GM18861 (cell line): ENCODE measurements around the gene CFHR2.

Experiments
- ATAC-seq: cut with Tn5 transposase; IDR thresholded peaks from one replicate; pipeline ENCODE4 v1.9.1; 2021; ENCODE audit not compliant: unreplicated experiment

CFHR2 gene

DNA sequence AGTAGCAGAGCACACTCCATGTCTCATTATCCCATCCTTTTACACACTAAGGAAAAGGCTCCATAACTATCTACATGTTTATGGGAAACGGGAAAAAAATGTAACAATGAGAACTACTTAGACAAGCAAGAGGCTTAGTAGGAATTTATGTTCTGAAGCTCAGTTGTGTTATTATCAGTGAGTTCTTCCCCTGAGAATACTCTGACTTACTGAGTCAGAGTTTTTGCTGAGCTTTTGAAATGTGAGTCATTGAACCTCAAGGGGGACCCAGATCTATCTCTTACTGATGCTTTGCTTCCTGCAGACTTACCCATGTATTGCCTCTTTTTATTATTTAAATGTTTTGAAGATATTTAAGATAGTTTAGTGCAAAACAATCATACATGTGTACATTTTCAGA lies 53.9 kb downstream of the CFHR2 start:
- ATAC-seq: no peak

DNA sequence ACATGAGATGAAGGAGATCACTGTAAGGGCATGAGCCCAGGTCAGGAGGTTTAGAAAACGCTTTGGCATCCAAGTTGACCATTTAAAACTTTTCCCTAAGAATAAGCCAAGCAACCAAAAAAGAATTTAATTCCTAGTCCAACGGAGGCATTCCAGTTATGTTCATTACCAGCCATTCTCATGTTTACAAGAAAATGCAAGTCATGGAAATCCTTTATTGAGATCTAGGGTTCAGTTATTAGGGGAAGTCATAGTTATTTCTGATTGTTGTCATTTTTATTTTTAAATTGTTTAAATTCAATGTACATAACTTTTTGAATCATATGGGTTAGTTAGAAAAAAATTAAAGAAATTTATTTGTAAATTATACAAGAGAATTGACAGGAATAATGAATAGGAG lies 58.3 kb downstream of the CFHR2 start:
- ATAC-seq: no peak

- ATAC-seq: no peak
Observed at GRCh38 chr1:197003132-197003531, 59.6 kb downstream of the CFHR2 start.

GRCh38 chr1:197008861-197009260 lies 65.3 kb downstream of the CFHR2 start:
- ATAC-seq: no peak
